Activated B cell treated with CpG ODN at 0.5 μM for 24 hours (primary cell): Measurements from ENCODE around the gene PDIK1L. TPM values are rescaled to one million over a fixed set of nuclear protein-coding genes. Genes with fewer than 3 reads are reported as not detected.

Source experiments
- ATAC-seq: fragments of 200-7000 bp; cut with Tn5 transposase; one replicate; pipeline ENCODE4 v1.10.0; 2021; ENCODE audit warnings: low read depth, mild to moderate bottlenecking, moderate library complexity
- CTCF ChIA-PET: fragments of 350-600 bp; sonication (Branson Sonifier 250); formaldehyde crosslinking; loops from one replicate; lab custom pipeline; 2021; ENCODE audit warnings: antibody characterized with exemption; lab: Charles Lee
- POLR2A ChIA-PET: fragments of 350-600 bp; sonication (Branson Sonifier 250); formaldehyde crosslinking; loops from one replicate; lab custom pipeline; 2021; ENCODE audit warnings: antibody characterized with exemption; lab: Charles Lee
- DNase-seq: peaks from one replicate; pipeline ENCODE4 v3.0.0; 2022
- H3K27ac Mint-ChIP-seq: one replicate; pipeline ENCODE4 v1.8.0; 2020; ENCODE audit warnings: mixed read lengths
- H3K27me3 Mint-ChIP-seq: one replicate; pipeline ENCODE4 v1.8.0; 2021; ENCODE audit warnings: mixed read lengths
- H3K36me3 Mint-ChIP-seq: one replicate; pipeline ENCODE4 v1.8.0; 2021; ENCODE audit warnings: low read depth, mixed read lengths
- H3K4me1 Mint-ChIP-seq: one replicate; pipeline ENCODE4 v1.8.0; 2021; ENCODE audit warnings: mixed read lengths
- H3K4me3 Mint-ChIP-seq: one replicate; pipeline ENCODE4 v1.8.0; 2020; ENCODE audit warnings: mild to moderate bottlenecking, mixed read lengths
- H3K9me3 Mint-ChIP-seq: one replicate; pipeline ENCODE4 v1.8.0; 2020; ENCODE audit warnings: mixed read lengths
- CTCF ChIP-seq: fragments of 200-600 bp; IDR thresholded peaks from one replicate; pipeline ENCODE4 v1.8.0; 2022; ENCODE audit warnings: antibody characterized with exemption, mild to moderate bottlenecking
- intact Hi-C: fragments of 100-400 bp; cut with micrococcal nuclease; formaldehyde crosslinking; loops from one replicate; pipeline ENCODE4 v1.15.1; 2024
- total RNA-seq: library from RNA; stranded (reverse); gene quantifications from 2 replicates; pipeline ENCODE4 v1.2.3, GENCODE V29; 2022

The PDIK1L gene
- total RNA-seq, 1 donor from 2014 or later, result 10.5 TPM

GRCh38 chr1:26126321-26127084 is 14.9 kb downstream of the PDIK1L start:
- ATAC-seq, result peak; percentile 75
- TF ChIP-seq CTCF, result no peak
- H3K9me3 Mint-ChIP-seq, result no peaks in the 10 kb centered on the region
- DNase-seq, result no peak
- H3K27me3 Mint-ChIP-seq, result peaks cover 6% of the 10 kb centered on the region
- intact Hi-C loops, result no loop called here
- H3K4me3 Mint-ChIP-seq, result no peak overlapping the region
- H3K36me3 Mint-ChIP-seq, result peaks cover 15% of the 10 kb centered on the region
- peak overlapping the region; percentile 30 for H3K27ac Mint-ChIP-seq
- POLR2A ChIA-PET, result no interaction called here
- peaks cover 18% of the 10 kb centered on the region for H3K4me1 Mint-ChIP-seq
- CTCF ChIA-PET, result interaction anchor here (0.6 to 2.4 kb wide), 3 partner anchors 18 to 392 kb away, joined by 3 to 10 read pairs (median 5); no protein-coding TSS in a partner anchor

- no peaks in the 10 kb centered on the region for H3K9me3 Mint-ChIP-seq
- no peak for TF ChIP-seq CTCF
- H3K36me3 Mint-ChIP-seq, result peaks cover 6% of the 10 kb centered on the region
- H3K27ac Mint-ChIP-seq, result no peak overlapping the region
- POLR2A ChIA-PET, result interaction anchor here (0.7 kb wide), 1 partner anchor 17 kb away, joined by 3 read pairs; no protein-coding TSS in a partner anchor
- intact Hi-C loops, result no loop called here
- peaks cover 18% of the 10 kb centered on the region for H3K4me1 Mint-ChIP-seq
- ATAC-seq, result no peak
- H3K27me3 Mint-ChIP-seq, result peaks cover 7% of the 10 kb centered on the region
- CTCF ChIA-PET, result interaction anchor here (2.4 kb wide), 1 partner anchor 17 kb away, joined by 10 read pairs; no protein-coding TSS in a partner anchor
- no peak for DNase-seq
- no peak overlapping the region for H3K4me3 Mint-ChIP-seq
These were observed 15.9 kb downstream of the PDIK1L start for GRCh38 chr1:26127235-26128163.

GRCh38 chr1:26129778-26130177 is 18.2 kb downstream of the PDIK1L start:
- Mint-ChIP-seq H3K9me3 (no peaks in the 10 kb centered on the region), H3K36me3 (peaks cover 2% of the 10 kb centered on the region), H3K27me3 (peaks cover 7% of the 10 kb centered on the region), H3K27ac (no peak overlapping the region), H3K4me3 (no peak overlapping the region), H3K4me1 (peaks cover 18% of the 10 kb centered on the region)
- intact Hi-C loops, result no loop called here
- DNase-seq, result no peak
- TF ChIP-seq CTCF, result no peak
- ChIA-PET CTCF (interaction anchor here (1.0 kb wide), 1 partner anchor 14 kb away, joined by 3 read pairs; no protein-coding TSS in a partner anchor), POLR2A (interaction anchor here (0.6 kb wide), 1 partner anchor 1905 kb away, joined by 3 read pairs; no protein-coding TSS in a partner anchor)
- ATAC-seq, result no peak

- CTCF ChIA-PET, result no interaction called here
- Mint-ChIP-seq H3K9me3 (no peaks in the 10 kb centered on the region), H3K27me3 (peaks cover 7% of the 10 kb centered on the region), H3K4me3 (no peak overlapping the region), H3K27ac (no peak overlapping the region), H3K4me1 (peaks cover 18% of the 10 kb centered on the region), H3K36me3 (peaks cover 2% of the 10 kb centered on the region)
- POLR2A ChIA-PET, result no interaction called here
- DNase-seq (no peak), ATAC-seq (no peak)
- TF ChIP-seq CTCF, result no peak
- intact Hi-C loops, result no loop called here
These were observed 19.1 kb downstream of the PDIK1L start for GRCh38 chr1:26130695-26131094.
